ENCODE results near the gene TNFRSF25. TPM values are rescaled to one million over a fixed set of nuclear protein-coding genes. Genes with fewer than 3 reads are reported as not detected.

The TNFRSF25 gene
- total and polyA plus RNA-seq, 2 of the 8 experiments (the other 6 are each of a cell fraction or from before 2014, with no cell fraction given) = 10.7 to 19.5 TPM

- TF ChIP-seq SP2 (IDR thresholded peaks at IDR 0.05; ENCODE audit: low read length) = no peak
Measured at GRCh38 chr1:6487804-6488484, 22.0 kb upstream of the TNFRSF25 start (continued).

Measured in H1 (cell line).